DOHH2 (cell line): Measurements from ENCODE around the gene AADACL3.

ENCODE experiments used
- EZH2phosphoT487 ChIP-seq: fragments of 200-600 bp; sonication (generic); IDR thresholded peaks from 2 replicates; pipeline ENCODE4 v1.6.1; 2017; ENCODE audit warnings: borderline replicate concordance, mild to moderate bottlenecking, antibody characterized with exemption, low read length, moderate library complexity, mixed read lengths
- TF ChIP-seq, protein P1 (sequence below): fragments of 200-600 bp; sonication (generic); IDR thresholded peaks from one replicate; pipeline ENCODE4 v1.5.1; 2014; ENCODE audit warnings: antibody characterized with exemption, mild to moderate bottlenecking, low read depth, low read length; ENCODE audit not compliant: poor library complexity, severe bottlenecking

DNA sequence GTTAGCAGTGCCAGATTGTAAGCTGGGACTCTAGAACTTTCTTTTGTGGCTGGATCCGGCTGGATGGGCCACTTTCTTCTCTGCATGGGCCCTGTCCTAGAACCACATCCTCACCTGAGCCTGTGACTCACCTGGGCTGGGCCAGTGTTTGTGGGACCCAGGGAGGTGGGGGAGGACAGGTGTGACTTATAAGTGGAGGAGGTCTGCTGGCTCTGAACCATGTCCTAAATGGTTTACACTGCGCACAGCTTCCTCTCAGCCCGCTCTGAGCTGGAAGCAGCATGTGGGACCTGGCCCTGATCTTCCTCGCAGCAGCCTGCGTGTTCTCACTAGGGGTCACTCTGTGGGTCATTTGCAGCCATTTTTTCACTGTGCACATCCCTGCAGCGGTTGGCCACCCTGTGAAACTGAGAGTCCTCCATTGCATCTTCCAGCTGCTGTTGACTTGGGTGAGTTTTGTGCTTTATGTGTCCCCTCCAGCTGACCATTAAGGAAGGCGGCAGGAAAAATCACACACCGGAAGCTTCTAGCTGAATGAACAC lies at the start of gene AADACL3:
- TF ChIP-seq, protein P1, sequence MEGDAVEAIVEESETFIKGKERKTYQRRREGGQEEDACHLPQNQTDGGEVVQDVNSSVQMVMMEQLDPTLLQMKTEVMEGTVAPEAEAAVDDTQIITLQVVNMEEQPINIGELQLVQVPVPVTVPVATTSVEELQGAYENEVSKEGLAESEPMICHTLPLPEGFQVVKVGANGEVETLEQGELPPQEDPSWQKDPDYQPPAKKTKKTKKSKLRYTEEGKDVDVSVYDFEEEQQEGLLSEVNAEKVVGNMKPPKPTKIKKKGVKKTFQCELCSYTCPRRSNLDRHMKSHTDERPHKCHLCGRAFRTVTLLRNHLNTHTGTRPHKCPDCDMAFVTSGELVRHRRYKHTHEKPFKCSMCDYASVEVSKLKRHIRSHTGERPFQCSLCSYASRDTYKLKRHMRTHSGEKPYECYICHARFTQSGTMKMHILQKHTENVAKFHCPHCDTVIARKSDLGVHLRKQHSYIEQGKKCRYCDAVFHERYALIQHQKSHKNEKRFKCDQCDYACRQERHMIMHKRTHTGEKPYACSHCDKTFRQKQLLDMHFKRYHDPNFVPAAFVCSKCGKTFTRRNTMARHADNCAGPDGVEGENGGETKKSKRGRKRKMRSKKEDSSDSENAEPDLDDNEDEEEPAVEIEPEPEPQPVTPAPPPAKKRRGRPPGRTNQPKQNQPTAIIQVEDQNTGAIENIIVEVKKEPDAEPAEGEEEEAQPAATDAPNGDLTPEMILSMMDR: no peak
- no peak for TF ChIP-seq EZH2phosphoT487
